Measurements from ENCODE around the gene SFPQ. TPM values are rescaled to one million over a fixed set of nuclear protein-coding genes. Genes with fewer than 3 reads are reported as not detected.

SFPQ gene
- total and polyA plus RNA-seq, 2 of the 8 experiments (the other 6 are each of a cell fraction or from before 2014, with no cell fraction given) = 118 to 469 TPM

- Histone ChIP-seq H4K20me1 (replicated peaks in 1 of 2; ENCODE audit: control insufficient read depth in 1 of 2, insufficient read depth in 2 of 2, low read length in 2 of 2) (peaks cover 29 to 31% of the 10 kb centered on the region in 2 experiments), H3K18ac (ENCODE audit: extremely low read depth, low read length) (peak overlapping the region; percentile 67; the same call in 1 of the 2 replicates), H3K56ac (replicated peaks; ENCODE audit: insufficient read length, low read depth, low read length) (no peak overlapping the region), H2BK15ac (ENCODE audit: low read length) (no peak overlapping the region), H2BK20ac (ENCODE audit: low read length) (no peak overlapping the region), H4K5ac (ENCODE audit: insufficient read length, low read depth, low read length) (no peak overlapping the region), H3K4me1 (replicated peaks in 1 of 4; ENCODE audit: control insufficient read depth in 3 of 4, insufficient read depth in 4 of 4, low read length in 3 of 4) (peaks cover 4 to 10% (median 8%) of the 10 kb centered on the region in 4 experiments; a peak in 6 of 7 replicates), H3K23me2 (ENCODE audit: low read depth, low read length) (0 out of 2 replicates have a peak, but pooled peaks cover 5% of the 10 kb centered on the region), H3K79me2 (ENCODE audit: control insufficient read depth in 1 of 2, insufficient read depth in 2 of 2, low read length in 2 of 2) (peaks cover 23 to 64% of the 10 kb centered on the region in 2 experiments), H4K91ac (replicated peaks; ENCODE audit: insufficient read length, low read length) (no peak overlapping the region), H2BK5ac (ENCODE audit: low read depth, low read length) (no peak overlapping the region), H3K9me3 (ENCODE audit: insufficient read depth in 2 of 2, low read depth in 1 of 2, low read length in 1 of 2) (no peaks in the 10 kb centered on the region), H3K4ac (replicated peaks; ENCODE audit: insufficient read length, low read depth, low read length) (no peak overlapping the region), H3K23ac (ENCODE audit: insufficient read length) (no peak overlapping the region), H2BK12ac (ENCODE audit: low read depth, low read length) (no peak overlapping the region), H3K4me3 (ENCODE audit: extremely low read depth in 1 of 4, insufficient read depth in 2 of 4, low read depth in 3 of 4, low read length in 4 of 4) (peak overlapping the region; percentile 92 to 99 (median 97)), H2BK120ac (replicated peaks; ENCODE audit: low read depth, low read length) (no peak overlapping the region), H3K27ac (ENCODE audit: low read depth, low read length) (no peak overlapping the region), H3K27me3 (replicated peaks in 1 of 4; ENCODE audit: control insufficient read depth in 3 of 4, extremely low read depth in 1 of 4, insufficient read depth in 3 of 4, low read length in 3 of 4) (no peaks in the 10 kb centered on the region), H3K4me2 (ENCODE audit: insufficient read depth in 1 of 2, low read depth in 2 of 2, low read length in 2 of 2) (peak overlapping the region; percentile 85 to 89), H4K8ac (ENCODE audit: extremely low read depth, insufficient read depth, low read length) (no peak overlapping the region), H3K9ac (replicated peaks in 1 of 4; ENCODE audit: extremely low read depth in 1 of 4, low read depth in 3 of 4, low read length in 3 of 4) (peak overlapping the region; percentile 70 to 93 (median 76)), H3K36me3 (ENCODE audit: control insufficient read depth in 2 of 4, insufficient read depth in 4 of 4, low read length in 3 of 4) (peaks cover 38 to 54% (median 49%) of the 10 kb centered on the region in 4 experiments), H3K79me1 (ENCODE audit: low read depth, low read length) (peaks cover 3% of the 10 kb centered on the region; the same call in 1 of the 2 replicates), H2AFZ (ENCODE audit: low read length) (no peak overlapping the region), H3K14ac (ENCODE audit: insufficient read length) (no peak overlapping the region), H2AK5ac (ENCODE audit: low read depth, low read length) (no peak overlapping the region)
- ChIA-PET CTCF (ENCODE audit: partially characterized antibody) (no interaction called here), POLR2A (ENCODE audit: partially characterized antibody) (interaction anchor here (0.9 to 3.9 kb wide), 13 partner anchors 13 to 267 kb away, joined by 3 to 97 read pairs (median 4); no protein-coding TSS in a partner anchor)
- 7% methylated on average over 23 of the region's 25 CpGs; no CpG with 5 or more reads in 1 of the 2 experiments for WGBS, 2 experiments (ENCODE audit: extremely low coverage in 1 of 2, insufficient coverage in 1 of 2, insufficient read length in 1 of 2, insufficient replicate concordance in 2 of 2, low coverage in 1 of 2, low lambda C conversion rate in 2 of 2, missing lambda C conversion rate in 1 of 2)
- TF ChIP-seq BACH1 (IDR thresholded peaks at IDR 0.05; ENCODE audit: low read length) = no peak
- no peak for TF ChIP-seq TBP (IDR thresholded peaks at IDR 0.05; ENCODE audit: low read depth, low read length)
- TF ChIP-seq HDAC6 (IDR thresholded peaks at IDR 0.05; ENCODE audit: low read depth, low read length) = no peak
- TF ChIP-seq SIN3A (conservative IDR thresholded peaks at IDR 0.05 in 1 of 2, IDR thresholded peaks at IDR 0.05 in 1 of 2; ENCODE audit: low read depth in 1 of 2, low read length in 2 of 2) = peak in 1 of 2 experiments; percentile 23; a peak in 1 of 4 replicates
- TF ChIP-seq HDAC2 (IDR thresholded peaks at IDR 0.05; ENCODE audit: borderline replicate concordance in 1 of 2, low read depth in 2 of 2, low read length in 2 of 2) = 0 out of 4 replicates have a peak, but pooled peaks of 1 of the 2 experiments have one; percentile 31
- DNase-seq (ENCODE audit: low read depth in 1 of 2, low spot score in 2 of 2) (no peak), FAIRE-seq (no peak)
These were observed 1.4 kb downstream of the SFPQ start for GRCh38 chr1:35191429-35192055.
